Activated CD4-positive, alpha-beta T cell treated with anti-CD3 and anti-CD28 coated beads, Interleukin-2, amount 50 U/mL, for 4 hours (primary cell): ENCODE results near the gene STK35.

ENCODE experiments used
- DNase-seq, 2 experiments: peaks; one replicate each; pipeline ENCODE4 v3.0.0-alpha.2; 2020

STK35 gene

DNA sequence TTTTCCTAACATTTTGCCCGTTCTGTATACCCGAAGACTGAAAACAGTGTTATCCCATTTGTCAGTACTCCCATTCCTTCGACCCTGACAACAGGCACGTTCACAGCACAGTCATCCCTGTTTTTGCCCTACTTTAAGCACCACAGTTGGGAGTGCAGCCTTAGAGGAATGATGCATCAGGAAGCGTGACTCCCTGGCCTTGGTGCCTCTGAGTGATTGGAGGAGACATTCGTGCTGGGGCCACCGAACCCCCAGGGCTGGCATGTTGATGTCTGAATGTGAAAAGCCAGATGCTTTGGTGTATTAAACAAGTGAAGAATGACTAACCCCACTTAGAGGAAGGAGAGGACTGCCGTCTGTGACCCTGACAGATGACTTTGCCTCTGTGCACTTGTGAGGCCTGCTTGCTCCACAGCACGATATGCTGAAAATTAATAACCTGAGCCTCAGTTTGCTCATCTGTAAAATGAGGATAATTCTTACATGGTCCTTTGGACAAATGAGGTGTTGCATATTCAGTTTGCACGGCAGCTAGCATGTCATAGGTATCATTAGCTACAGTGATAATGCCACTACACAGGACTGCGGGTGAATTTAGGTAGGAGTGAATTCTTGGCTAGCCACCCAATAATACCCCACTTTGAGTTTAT, 36.0 kb downstream of the STK35 start:
- no peak for DNase-seq

DNA sequence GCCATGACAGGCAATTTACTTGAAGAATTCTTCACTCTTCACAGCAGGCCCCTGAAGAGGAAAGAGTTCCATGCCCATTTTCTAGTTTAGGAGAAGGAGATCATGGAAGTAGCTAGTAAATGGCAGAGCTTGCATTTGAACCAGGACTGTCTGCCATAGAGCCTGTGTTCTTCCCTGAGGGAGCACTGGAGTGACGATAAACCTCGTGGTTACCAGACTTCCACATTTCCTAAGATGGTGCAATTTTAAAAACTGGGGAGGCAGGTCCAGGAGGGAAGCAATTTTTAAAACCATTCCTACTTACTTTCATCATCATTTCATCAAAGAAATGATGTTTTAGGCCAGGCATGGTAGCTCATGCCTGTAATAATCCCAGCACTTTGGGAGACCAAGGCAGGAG, 36.8 kb downstream of the STK35 start:
- DNase-seq: no peak

DNA sequence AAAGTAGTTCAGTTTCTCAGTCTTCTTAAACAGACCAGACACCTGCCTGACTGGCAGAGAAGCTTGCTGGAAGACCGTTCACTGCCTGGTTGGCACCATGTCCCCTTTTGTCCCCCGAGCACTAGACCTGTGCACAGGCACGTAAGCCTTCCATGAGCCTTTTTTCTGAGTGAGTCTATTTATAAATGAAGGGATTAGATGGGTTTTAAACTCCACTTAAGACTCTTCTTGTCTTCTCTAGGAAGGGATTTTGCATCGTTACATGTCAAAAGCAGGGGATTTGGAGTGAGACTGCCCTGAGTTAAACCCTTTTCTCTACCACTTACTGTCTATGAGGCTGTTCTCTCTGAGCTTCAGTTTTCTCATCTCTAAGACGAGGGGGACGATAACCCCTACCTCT, 37.6 kb downstream of the STK35 start:
- no peak for DNase-seq

DNA sequence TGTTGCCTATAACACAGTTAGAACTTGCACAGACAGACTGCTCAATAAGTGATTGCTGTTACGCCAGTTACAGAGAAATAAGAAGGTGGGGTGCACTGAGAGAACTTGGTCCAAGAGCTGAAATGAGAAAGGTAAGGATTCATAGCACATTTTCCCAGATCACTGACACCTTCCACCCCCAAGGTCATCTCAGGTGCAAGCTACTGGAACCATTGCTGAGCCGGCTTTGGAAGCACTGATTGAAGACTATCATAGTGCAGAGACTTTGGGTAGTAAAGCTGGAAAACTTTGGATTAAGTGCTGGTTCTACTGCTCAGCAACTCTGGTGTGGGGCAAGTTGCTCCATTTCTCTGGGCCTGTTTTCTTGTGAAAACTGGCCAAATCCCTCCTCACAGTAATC, 38.1 kb downstream of the STK35 start:
- no peak for DNase-seq

DNA sequence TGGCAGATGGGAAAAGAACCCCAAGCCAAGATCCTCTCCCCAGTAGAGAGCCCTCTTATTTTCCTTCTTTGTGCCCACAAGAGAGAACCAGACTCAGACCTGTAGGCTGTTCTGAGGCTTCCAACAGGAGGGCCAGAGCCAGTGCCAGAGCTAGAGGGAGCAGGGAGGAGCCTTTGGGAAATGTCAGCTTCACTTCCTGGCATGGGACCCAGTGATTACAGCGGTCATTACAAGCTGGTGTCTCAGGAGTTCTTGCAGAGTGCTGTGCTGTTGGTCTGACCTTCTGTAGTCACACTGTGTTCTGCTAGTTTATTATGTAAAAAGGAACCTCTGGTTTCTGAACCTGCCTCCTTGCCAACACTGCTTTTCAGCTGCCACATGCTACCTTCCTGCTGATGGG, 38.9 kb downstream of the STK35 start:
- DNase-seq: no peak

DNA sequence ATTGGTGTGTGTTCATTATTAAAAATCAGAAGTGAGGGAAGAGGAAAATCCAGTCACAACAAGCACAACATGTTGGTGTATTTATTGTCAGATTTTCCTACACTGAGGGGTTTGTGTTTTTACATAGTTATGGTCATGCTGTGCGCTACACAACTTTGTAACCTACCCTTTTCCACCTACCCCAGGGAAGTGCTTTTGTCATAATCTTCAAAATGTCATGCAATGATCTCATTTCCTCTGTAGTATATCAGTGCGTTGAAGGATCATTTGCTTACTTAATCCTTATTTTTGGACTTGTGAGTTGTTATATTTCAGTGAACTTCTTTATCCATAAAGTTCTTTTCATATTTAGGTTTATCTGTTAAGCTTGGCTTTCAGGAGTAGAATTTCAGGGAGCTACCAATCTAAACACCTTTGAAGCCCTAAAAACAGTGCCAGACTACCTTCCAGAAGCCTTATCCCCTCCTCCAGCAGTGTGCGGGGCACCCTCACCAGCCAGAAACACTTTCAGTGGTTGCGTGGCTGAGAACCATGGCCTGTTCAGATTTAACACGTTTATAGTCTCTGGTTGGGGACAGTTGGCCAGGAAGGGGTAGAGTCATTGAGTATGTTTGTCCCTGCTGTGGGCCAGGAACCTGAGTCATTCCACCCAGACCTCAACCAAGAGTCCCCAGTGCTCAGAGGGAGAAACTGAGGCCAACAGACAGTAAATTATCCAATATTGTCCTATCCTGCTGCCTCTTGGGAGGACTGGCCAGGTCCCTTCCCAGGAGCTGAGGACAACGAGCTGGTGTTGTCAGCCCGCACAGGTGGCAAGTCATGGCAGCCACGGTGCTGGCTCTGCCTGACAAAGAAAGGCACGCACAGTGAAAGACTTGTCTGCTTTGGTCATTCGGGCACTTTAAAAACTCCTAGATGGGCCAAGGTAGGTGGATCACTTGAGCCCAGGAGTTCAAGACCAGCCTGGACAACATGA, 40.3 kb downstream of the STK35 start:
- no peak for DNase-seq

DNA sequence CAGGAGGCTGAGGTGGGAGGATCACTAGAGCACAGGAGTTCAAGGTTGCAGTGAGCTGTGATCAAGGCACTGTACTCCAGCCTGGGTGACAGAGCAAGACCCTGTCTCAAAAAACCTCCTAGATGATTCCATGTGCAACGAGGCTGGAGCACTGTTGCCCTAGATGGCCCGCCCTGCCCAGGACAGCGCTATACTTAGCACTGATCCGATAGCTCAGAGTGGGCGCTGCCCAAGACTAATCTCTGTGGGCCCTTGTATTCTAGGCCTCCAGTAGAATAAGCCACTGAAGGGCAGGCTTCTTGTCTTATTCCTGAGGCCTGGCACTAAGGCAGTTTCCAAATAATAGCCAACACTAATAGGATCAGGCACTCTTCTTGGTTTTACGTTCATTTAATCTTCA, 41.0 kb downstream of the STK35 start:
- DNase-seq: no peak

DNA sequence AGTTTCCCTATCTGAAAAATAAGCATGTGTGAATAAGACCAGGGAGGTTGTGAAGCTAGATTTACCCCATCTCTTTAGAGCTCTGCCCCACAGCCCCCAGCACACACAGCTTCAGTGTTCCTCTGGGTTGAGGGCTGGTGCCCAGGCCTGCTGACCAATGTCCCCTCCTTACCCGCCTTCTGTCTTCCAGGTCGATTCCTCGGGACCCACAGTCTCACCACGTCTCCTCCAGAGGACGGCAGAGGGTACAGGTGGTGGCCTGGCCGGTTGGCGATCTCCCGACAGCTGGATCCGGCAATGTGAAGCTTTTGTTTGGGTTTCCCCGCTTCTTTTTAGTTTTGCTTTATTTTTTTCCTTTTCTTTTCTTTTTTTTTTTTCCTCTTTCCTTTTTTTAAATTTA, 42.0 kb downstream of the STK35 start:
- no peak for DNase-seq

DNA sequence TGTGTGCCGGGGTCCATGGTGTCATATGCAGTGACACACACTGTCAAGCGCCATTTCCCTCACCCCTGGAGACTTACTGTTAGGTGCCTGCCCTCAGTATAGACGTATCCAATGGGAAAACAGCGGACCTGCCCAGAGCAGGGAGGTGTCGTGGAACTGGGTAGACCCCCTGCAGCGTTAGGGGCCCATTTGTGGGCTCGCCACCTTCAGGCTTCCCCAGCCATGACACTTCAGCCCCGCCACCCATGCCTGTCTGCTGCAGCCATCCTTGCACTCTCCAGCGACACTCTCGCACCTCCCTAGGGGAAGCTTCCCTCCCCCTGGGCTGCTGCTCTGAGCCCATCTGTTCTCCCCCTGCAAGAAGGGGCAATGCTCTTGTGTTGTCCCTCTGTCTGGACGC, 43.2 kb downstream of the STK35 start:
- DNase-seq: no peak

DNA sequence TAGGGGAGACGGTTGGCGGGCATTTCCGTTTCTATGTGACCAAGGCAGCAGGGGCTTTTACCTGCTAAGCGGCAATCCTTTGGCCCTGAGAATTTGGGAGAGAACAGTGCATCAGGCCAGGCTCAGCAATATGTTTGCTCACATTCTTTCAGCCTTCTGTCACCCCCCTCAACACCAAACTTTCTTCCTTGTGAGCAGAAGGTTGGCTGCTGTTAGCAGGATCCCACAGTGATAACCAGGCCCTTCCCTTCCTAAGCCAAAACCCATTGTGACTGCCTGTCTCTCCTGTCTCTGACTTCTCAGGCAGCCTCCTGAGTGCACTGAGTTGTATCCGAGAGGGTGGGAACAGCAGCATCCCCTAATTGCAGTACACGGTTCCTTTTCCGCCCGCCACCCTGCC, 43.7 kb downstream of the STK35 start:
- no peak for DNase-seq

DNA sequence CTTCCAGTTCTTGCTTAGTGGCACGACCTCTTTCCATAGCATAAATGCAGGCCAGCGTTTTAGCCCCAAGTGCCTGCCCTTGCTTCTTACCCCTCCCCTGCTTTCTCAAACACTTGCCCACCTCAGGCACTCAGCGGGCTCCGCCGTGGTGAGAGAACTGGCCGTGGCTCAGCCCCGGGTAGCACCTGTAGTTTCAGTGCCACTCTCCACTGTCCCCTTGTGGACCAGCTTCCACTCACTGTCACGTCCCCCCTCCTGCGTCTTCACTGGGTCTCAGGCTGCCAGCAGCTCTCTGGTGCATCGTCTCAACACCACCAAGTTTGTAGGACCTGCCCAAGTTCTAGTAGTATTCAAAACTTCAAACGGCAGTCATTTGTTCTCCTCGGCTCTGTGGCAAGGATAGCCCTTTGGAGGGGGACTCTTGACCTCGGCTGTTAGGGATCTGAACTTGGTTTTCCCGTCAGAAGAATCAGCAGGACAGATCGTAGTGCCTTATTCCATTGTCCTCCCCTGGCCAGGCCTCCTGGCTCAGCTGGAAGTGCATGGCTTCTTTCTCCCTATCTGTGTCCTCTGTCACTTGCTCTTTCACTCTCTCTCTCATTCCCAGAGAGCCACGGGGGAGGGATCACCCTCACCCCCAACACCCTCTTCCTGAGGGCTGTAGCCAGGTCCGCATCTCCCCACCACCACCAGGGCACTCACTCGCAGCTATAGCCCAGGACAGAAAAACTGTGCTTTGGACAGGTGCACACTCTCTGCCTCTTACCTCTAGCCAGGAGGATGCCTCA, 44.6 kb downstream of the STK35 start:
- DNase-seq: no peak

DNA sequence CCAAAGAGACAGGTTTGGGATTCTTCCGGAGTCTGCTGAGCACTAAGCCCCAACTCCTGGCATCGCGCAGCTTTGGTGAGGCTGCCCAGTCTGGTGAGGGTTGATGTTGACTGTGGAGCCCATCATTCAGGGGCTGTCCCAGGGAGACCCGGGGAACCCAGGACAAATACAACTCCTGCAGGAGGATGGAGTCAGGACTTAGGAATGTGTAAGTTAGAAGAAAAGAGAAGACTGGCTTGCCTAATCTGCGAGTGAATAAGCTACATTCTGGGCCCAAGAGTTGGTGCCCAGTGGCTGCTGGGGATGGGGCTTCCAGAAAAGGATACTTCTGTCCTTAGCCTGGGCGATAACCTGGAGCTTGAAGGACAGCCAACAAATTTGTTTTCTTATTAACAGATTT, 47.9 kb downstream of the STK35 start:
- no peak for DNase-seq

DNA sequence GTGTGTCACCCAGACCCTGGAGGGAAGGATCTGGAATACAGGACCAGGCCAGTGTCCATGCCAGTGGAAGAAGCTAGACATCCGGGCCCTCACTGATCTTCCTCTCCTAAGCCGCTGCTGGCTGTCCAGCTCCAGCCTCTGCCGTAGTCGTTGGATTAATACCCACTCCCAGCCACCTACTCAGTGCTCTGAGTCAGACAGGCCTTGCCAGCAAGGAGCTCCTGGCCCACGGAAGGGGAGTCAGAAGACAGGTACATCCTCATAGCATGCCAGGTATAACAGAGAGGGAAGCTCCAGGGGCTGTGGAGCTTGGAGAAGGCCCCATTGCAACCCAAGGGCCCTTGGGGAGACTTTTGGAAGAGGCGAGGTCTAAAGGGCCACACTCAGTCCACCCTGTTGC, 49.0 kb downstream of the STK35 start:
- no peak for DNase-seq

DNA sequence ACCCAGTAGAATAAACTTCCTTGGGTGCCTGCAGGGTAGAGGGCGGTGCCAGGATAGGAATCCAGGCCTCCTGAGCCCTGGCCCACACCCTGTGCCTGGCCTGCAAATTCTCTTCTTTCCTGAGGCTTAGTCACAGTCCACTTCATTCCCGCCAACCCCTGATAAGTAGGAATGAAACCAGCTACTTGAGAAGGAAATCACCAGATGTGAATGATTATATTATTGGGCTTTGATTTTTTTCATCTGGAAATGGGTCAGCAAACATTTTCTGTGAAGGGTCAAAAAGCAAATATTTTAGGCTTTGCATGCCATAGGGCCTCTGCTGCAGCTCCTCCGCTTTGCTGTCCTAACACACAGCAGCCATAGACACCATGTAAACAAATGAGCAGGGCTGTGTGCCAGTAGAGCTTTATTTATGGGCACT, 50.2 kb downstream of the STK35 start:
- DNase-seq: no peak

DNA sequence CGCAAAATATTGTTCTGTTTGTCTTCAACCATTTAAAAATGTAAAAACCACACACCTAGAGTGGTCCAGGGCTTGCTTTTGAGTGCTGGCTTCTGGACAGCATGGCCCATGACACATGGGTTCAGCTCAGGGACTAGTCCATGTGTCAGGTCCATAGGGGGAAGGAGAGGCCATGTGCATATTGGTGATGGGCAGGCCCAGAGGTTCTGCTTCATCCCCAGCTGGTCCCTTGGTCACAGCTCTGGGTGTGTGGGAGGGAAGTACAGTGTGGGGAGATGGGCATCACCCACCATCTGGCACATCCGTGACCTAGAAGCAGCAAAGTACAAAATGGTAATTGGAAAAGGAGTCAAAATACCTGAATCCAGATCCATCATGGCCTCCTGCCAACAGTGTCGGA, 50.7 kb downstream of the STK35 start:
- DNase-seq: no peak

DNA sequence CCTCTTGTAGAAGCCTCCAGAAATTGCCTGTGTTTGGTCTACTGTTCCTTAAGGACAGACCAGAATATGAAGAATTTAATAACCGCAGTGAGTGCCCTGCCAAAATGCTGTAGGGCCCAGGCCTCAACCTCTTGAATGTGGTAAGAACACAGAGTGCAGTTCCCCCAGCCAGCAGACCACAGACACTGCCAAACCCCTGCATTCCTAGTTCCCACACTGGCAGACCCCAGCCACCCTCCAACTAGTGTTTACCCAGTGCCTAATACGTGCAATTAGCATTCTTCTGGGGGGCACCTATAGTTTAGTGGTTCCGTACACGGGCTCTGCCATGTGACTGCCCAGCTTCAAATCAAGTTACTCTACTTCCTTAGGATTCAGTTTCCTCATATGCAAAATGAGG, 51.7 kb downstream of the STK35 start:
- no peak for DNase-seq

DNA sequence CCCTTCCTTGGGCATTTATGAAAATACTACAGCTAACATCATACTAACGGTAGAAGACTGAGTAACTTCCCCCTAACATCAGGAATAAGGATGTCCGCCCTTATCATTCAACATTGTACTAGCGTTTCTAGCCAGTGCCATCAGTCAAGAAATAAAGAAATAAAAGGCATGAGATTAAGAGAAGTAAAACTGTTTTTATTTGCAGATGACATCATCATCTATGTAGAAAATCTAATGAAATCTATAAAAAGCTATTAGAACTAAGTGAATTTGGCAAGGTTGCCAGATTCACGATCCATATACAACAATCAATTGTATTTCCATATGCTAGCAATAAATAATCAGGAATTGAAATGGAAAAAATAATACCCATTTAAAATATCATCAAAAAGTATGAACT, 54.6 kb downstream of the STK35 start:
- no peak for DNase-seq

DNA sequence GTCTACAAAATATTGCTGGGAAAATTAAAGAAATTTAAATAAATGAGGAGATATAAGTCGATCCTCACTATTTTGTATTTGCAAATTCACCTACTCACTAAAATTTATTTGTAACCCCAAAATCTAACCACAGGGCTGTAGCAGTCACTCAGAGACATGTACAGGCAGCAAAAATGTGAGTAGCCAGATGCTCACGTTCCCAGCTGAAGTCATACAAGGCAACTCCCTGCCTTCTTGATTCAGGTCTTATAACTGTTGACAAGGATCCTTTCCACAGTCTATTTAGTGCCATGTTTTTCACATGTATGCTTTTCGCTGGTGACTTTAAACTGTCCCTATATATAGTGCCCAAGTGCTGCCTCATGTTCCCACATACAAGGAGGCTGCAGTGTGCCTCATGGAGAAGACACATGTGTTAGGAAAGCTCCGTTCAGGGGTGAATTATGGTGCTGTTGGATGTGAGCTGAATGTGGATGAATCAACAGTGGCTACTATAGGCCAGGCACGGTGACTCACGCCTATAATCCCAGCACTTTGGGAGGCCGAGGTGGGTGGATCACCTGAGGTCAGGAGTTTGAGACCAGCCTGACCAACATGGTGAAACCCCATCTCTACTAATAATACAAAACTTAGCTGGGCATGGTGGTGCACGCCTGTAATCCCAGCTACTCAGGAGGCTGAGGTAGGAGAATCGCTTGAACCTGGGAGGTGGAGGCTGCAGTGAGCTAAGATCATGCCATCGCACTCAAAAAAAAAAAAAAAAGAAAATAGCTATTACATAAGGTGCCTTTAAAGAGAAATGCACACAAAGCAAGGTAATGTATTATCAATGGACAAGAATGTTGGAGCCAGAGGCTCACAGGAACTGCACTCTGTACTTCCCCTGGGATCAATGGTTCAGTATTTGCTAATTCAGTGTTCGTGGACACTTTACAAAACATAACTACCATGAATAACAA, 55.3 kb downstream of the STK35 start:
- DNase-seq: no peak

DNA sequence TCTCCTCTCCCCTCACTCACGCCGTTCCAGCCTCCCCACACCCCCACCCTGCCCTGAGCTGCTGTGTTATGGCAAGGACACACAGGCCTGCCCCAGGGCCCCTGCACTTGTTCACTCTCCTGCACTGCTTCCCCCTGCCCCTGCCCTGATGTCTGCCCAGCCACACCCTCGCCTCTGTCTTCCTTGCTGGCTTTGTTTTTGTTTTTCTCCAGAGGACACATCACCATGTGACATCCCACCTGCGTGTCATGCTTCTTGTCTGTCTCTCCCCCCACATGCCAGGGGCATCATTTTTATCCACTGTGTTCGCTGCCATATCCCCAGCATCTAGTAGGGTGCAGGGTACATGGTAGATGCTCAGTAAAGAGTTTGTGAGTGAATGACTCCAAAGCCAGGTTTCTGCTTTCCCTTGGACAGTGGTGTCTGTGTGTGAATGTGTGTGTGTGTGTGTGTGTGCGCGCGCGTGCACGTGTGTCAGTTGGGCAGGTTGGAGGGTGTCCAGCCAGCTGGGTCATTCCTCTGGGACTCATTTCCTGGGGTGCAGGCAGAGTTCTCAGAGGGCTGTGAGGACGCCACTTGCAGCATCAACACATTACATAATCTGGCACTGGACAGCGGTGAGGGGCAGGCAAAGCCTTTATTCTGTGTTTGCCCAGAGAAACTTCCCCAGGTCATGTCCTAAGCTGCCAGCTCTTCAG, 60.6 kb downstream of the STK35 start:
- no peak for DNase-seq

DNA sequence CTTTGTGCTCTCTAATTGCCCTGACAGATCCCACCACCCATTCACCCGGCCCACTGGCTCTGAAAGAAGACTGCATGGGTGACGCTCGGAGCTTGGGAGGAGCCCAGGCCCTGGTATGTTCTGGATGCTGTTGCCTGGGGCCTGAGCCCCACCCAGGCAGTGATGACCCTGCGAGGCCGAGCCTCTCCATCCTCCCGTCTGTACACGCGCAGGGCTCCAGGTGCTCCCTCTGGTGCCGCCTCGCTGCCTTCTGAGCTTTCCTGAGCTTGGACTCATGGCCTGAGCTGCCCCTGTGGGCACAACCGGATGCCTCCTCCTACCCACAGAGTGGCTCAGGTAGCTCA, 61.2 kb downstream of the STK35 start:
- DNase-seq: no peak

DNA sequence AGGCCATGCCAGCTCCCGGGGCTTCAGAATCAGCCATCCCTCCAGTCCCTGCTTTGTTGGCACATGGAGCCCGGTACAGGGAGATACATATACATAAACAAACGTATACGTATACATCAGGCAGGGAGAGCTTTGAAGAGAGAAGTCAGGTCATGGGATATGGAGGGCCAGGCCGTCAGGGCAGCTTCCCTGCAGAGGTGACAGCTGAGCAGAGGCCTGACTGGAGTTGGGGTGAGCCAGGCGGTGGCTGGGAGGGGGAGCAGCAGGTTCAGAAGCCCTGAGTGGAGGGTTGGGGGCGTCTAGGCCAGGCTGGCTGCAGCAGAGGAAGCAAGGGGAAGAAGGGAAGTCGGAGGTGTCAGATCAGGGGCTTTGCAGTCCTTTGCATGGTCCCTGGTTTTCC, 61.7 kb downstream of the STK35 start:
- DNase-seq: no peak

DNA sequence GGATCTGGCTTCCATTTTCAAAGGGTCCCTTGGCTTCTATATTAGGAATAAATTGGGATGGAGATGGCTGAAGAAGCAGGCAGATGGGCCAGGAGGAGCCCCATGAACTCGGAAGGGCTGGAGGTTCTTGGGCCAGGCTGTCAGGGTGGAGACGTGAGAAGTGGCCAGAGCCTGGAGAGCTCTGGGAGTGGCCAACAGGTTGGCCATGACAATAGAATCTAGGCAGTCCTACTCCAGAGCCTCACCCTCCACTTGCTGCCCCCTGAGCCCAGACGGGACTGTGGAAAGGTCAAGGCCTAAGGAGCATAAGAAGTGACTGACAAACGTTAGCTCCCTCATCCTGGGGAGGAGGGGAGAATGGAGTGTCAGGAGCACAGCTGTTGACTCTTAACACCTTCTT, 62.1 kb downstream of the STK35 start:
- no peak for DNase-seq
